Suppressor macrophage treated with lipopolysaccharide for 4 hours (primary cell): Measurements from ENCODE around the gene URB2.

Source experiments
- DNase-seq: peaks from one replicate; pipeline ENCODE4 v3.0.0-alpha.2; 2020

URB2 gene

GRCh38 chr1:229650045-229650444, 24.0 kb downstream of the URB2 start:
- no peak for DNase-seq

- no peak for DNase-seq
Observed at GRCh38 chr1:229651546-229651945, 25.5 kb downstream of the URB2 start.

GRCh38 chr1:229653420-229653819, 27.4 kb downstream of the URB2 start:
- no peak for DNase-seq

- no peak for DNase-seq
Observed at GRCh38 chr1:229655781-229656180, 29.7 kb downstream of the URB2 start.

GRCh38 chr1:229657993-229658755, 32.1 kb downstream of the URB2 start:
- no peak for DNase-seq

GRCh38 chr1:229661022-229661877, 35.2 kb downstream of the URB2 start:
- DNase-seq: peak; percentile 76

GRCh38 chr1:229661897-229662296, 35.9 kb downstream of the URB2 start:
- no peak for DNase-seq

GRCh38 chr1:229664133-229664689, 38.2 kb downstream of the URB2 start:
- DNase-seq: peak; percentile 5

GRCh38 chr1:229665912-229666558, 40.0 kb downstream of the URB2 start:
- DNase-seq: no peak

- DNase-seq: no peak
Observed at GRCh38 chr1:229666585-229666984, 40.5 kb downstream of the URB2 start.

- DNase-seq: no peak
Observed at GRCh38 chr1:229669333-229669732, 43.3 kb downstream of the URB2 start.

- DNase-seq: no peak
Observed at GRCh38 chr1:229671310-229671709, 45.3 kb downstream of the URB2 start.

- no peak for DNase-seq
Observed at GRCh38 chr1:229672246-229672645, 46.2 kb downstream of the URB2 start.

- DNase-seq: no peak
Observed at GRCh38 chr1:229674042-229674441, 48.0 kb downstream of the URB2 start.

GRCh38 chr1:229675396-229675795, 49.3 kb downstream of the URB2 start:
- DNase-seq: no peak

GRCh38 chr1:229685149-229685548, 59.1 kb downstream of the URB2 start:
- no peak for DNase-seq

- no peak for DNase-seq
Observed at GRCh38 chr1:229689273-229689672, 63.2 kb downstream of the URB2 start.

GRCh38 chr1:229689904-229690303, 63.9 kb downstream of the URB2 start:
- DNase-seq: no peak

GRCh38 chr1:229690662-229691061, 64.6 kb downstream of the URB2 start:
- no peak for DNase-seq

- DNase-seq: no peak
Observed at GRCh38 chr1:229691362-229691761, 65.3 kb downstream of the URB2 start.

GRCh38 chr1:229693129-229693900, 67.3 kb downstream of the URB2 start:
- DNase-seq: no peak

- no peak for DNase-seq
Observed at GRCh38 chr1:229694053-229694693, 68.1 kb downstream of the URB2 start.
